Stimulated activated CD8-positive, alpha-beta memory T cell treated with anti-CD3 and anti-CD28 coated beads, Interleukin-15, amount 100 ng/mL, for 24 hours (primary cell): ENCODE data around the gene KAZN.
A peak's percentile ranks its signal among the peaks of the same experiment; 100 is the strongest.
"Not testable (repeated sequence)": the region's sequence is repeated elsewhere in the genome, so short reads cannot be mapped to it uniquely, and the experiment has no call there.

Experiments
- DNase-seq: peaks from one replicate; pipeline ENCODE4 v3.0.0-alpha.2; 2020; ENCODE audit warnings: low read depth

The KAZN gene

GRCh38 chr1:15039017-15039648, 440.6 kb downstream of the KAZN start:
- DNase-seq: no peak

GRCh38 chr1:15039901-15040300, 441.4 kb downstream of the KAZN start:
- DNase-seq: no peak

- DNase-seq: not testable (repeated sequence)
Measured at GRCh38 chr1:15040685-15041084, 442.2 kb downstream of the KAZN start.

GRCh38 chr1:15042866-15043265, 444.4 kb downstream of the KAZN start:
- DNase-seq: no peak

GRCh38 chr1:15043934-15044333, 445.4 kb downstream of the KAZN start:
- no peak for DNase-seq

GRCh38 chr1:15045123-15045522, 446.6 kb downstream of the KAZN start:
- DNase-seq: no peak

GRCh38 chr1:15046487-15047165, 448.1 kb downstream of the KAZN start:
- peak; percentile 40 for DNase-seq

GRCh38 chr1:15047237-15047636, 448.8 kb downstream of the KAZN start:
- no peak for DNase-seq

GRCh38 chr1:15048437-15048980, 450.0 kb downstream of the KAZN start:
- no peak for DNase-seq

- no peak for DNase-seq
Measured at GRCh38 chr1:15049067-15049466, 450.6 kb downstream of the KAZN start.

- DNase-seq: no peak
Measured at GRCh38 chr1:15051882-15052528, 453.5 kb downstream of the KAZN start.

- DNase-seq: no peak
Measured at GRCh38 chr1:15053153-15053552, 454.7 kb downstream of the KAZN start.

- no peak for DNase-seq
Measured at GRCh38 chr1:15055736-15056415, 457.4 kb downstream of the KAZN start.

- DNase-seq: no peak
Measured at GRCh38 chr1:15056515-15057285, 458.2 kb downstream of the KAZN start.

- no peak for DNase-seq
Measured at GRCh38 chr1:15057834-15058233, 459.3 kb downstream of the KAZN start.

GRCh38 chr1:15058261-15058660, 459.8 kb downstream of the KAZN start:
- DNase-seq: no peak

- no peak for DNase-seq
Measured at GRCh38 chr1:15060104-15060503, 461.6 kb downstream of the KAZN start.

- no peak for DNase-seq
Measured at GRCh38 chr1:15062479-15063099, 464.1 kb downstream of the KAZN start.

GRCh38 chr1:15063346-15063745, 464.9 kb downstream of the KAZN start:
- no peak for DNase-seq

GRCh38 chr1:15063783-15064182, 465.3 kb downstream of the KAZN start:
- no peak for DNase-seq

- DNase-seq: no peak
Measured at GRCh38 chr1:15064217-15064929, 465.9 kb downstream of the KAZN start.
